Measurements from ENCODE around the gene ADCY10. TPM values are rescaled to one million over a fixed set of nuclear protein-coding genes. Genes with fewer than 3 reads are reported as not detected.
A peak's percentile ranks its signal among the peaks of the same experiment; 100 is the strongest.

ADCY10 gene
- total and polyA plus RNA-seq, 2 of the 8 experiments (the other 6 are each of a cell fraction or from before 2014, with no cell fraction given): 0.02 TPM; not detected in 1

DNA sequence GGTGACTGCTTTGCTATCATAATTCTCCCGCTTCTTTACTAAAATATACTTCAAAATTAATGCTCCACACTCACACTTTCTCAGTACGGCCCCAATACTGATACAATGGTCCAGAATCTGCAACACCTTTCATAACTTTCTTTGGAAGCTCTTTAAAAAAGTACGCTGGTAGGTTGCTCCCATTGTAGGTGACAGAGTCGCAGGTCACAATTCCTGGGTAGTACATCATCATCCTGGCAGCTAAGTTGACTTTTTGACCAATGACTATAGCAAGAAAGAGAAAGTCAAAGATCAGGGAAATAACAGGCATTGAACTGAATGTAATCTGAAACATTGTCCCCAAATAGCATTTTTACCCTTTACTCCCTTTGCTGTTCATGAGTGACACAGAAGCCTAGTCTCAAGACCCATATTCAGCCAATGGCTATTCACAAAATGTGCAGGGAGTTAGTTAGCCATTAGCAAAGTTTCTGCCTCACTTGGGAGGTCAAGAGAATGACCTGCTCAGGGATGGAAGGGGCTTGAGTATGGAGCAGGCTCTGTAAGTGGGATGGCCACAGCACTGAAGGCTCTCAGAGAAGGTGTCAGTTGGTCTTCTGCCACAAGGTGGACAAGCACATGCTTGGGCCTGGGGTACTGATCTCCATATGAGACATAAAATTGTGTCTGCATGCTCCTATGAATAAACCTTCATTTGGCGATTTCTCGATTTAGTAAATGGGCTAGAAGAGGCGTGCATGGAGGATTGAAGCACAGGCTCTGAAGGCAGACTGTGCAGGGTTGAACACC, 35.4 kb downstream of the ADCY10 start:
- Histone ChIP-seq H2AK5ac (ENCODE audit: low read depth, low read length) (no peak overlapping the region), H3K23ac (ENCODE audit: insufficient read length) (no peak overlapping the region), H3K9ac (replicated peaks in 1 of 4; ENCODE audit: extremely low read depth in 1 of 4, low read depth in 3 of 4, low read length in 3 of 4) (no peak overlapping the region), H3K14ac (ENCODE audit: insufficient read length) (no peak overlapping the region), H3K79me1 (ENCODE audit: low read depth, low read length) (no peaks in the 10 kb centered on the region), H2BK5ac (ENCODE audit: low read depth, low read length) (no peak overlapping the region), H3K4ac (replicated peaks; ENCODE audit: insufficient read length, low read depth, low read length) (no peak overlapping the region), H2AFZ (ENCODE audit: low read length) (no peak overlapping the region), H3K18ac (ENCODE audit: extremely low read depth, low read length) (no peak overlapping the region), H4K8ac (ENCODE audit: extremely low read depth, insufficient read depth, low read length) (no peak overlapping the region), H3K4me1 (replicated peaks in 1 of 4; ENCODE audit: control insufficient read depth in 3 of 4, insufficient read depth in 4 of 4, low read length in 3 of 4) (peaks cover 0 to 6% (median 0%) of the 10 kb centered on the region in 4 experiments; a peak in 2 of 7 replicates), H3K23me2 (ENCODE audit: low read depth, low read length) (no peaks in the 10 kb centered on the region), H3K27me3 (replicated peaks in 1 of 4; ENCODE audit: control insufficient read depth in 3 of 4, extremely low read depth in 1 of 4, insufficient read depth in 3 of 4, low read length in 3 of 4) (no peaks in the 10 kb centered on the region), H3K9me3 (ENCODE audit: insufficient read depth in 2 of 2, low read depth in 1 of 2, low read length in 1 of 2) (no peaks in the 10 kb centered on the region), H2BK120ac (replicated peaks; ENCODE audit: low read depth, low read length) (no peak overlapping the region), H2BK12ac (ENCODE audit: low read depth, low read length) (no peak overlapping the region), H4K91ac (replicated peaks; ENCODE audit: insufficient read length, low read length) (no peak overlapping the region), H3K36me3 (ENCODE audit: control insufficient read depth in 2 of 4, insufficient read depth in 4 of 4, low read length in 3 of 4) (no peaks in the 10 kb centered on the region), H3K4me2 (ENCODE audit: insufficient read depth in 1 of 2, low read depth in 2 of 2, low read length in 2 of 2) (no peak overlapping the region), H3K79me2 (ENCODE audit: control insufficient read depth in 1 of 2, insufficient read depth in 2 of 2, low read length in 2 of 2) (no peaks in the 10 kb centered on the region), H4K5ac (ENCODE audit: insufficient read length, low read depth, low read length) (no peak overlapping the region), H2BK15ac (ENCODE audit: low read length) (no peak overlapping the region), H3K56ac (replicated peaks; ENCODE audit: insufficient read length, low read depth, low read length) (no peak overlapping the region), H2BK20ac (ENCODE audit: low read length) (no peak overlapping the region), H4K20me1 (replicated peaks in 1 of 2; ENCODE audit: control insufficient read depth in 1 of 2, insufficient read depth in 2 of 2, low read length in 2 of 2) (no peaks in the 10 kb centered on the region), H3K27ac (ENCODE audit: low read depth, low read length) (no peak overlapping the region), H3K4me3 (ENCODE audit: extremely low read depth in 1 of 4, insufficient read depth in 2 of 4, low read depth in 3 of 4, low read length in 4 of 4) (no peak overlapping the region)
- POLR2A ChIA-PET (ENCODE audit: partially characterized antibody): no interaction called here
- DNase-seq (ENCODE audit: low read depth in 1 of 2, low spot score in 2 of 2) (no peak), FAIRE-seq (no peak)
- no peak for TF ChIP-seq RFX5 (IDR thresholded peaks at IDR 0.05; ENCODE audit: borderline replicate concordance, low read depth, low read length)
- no peak for TF ChIP-seq TBP (IDR thresholded peaks at IDR 0.05; ENCODE audit: low read depth, low read length)
- TF ChIP-seq, protein P1, sequence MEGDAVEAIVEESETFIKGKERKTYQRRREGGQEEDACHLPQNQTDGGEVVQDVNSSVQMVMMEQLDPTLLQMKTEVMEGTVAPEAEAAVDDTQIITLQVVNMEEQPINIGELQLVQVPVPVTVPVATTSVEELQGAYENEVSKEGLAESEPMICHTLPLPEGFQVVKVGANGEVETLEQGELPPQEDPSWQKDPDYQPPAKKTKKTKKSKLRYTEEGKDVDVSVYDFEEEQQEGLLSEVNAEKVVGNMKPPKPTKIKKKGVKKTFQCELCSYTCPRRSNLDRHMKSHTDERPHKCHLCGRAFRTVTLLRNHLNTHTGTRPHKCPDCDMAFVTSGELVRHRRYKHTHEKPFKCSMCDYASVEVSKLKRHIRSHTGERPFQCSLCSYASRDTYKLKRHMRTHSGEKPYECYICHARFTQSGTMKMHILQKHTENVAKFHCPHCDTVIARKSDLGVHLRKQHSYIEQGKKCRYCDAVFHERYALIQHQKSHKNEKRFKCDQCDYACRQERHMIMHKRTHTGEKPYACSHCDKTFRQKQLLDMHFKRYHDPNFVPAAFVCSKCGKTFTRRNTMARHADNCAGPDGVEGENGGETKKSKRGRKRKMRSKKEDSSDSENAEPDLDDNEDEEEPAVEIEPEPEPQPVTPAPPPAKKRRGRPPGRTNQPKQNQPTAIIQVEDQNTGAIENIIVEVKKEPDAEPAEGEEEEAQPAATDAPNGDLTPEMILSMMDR (IDR thresholded peaks at IDR 0.05; ENCODE audit: control extremely low read depth in 1 of 3, insufficient read depth in 1 of 3, low read depth in 1 of 3, low read length in 3 of 3): peak in 2 of 3 experiments; percentile 1 to 36; a peak in 2 of 4 replicates
- no peak for TF ChIP-seq CBX8 (IDR thresholded peaks at IDR 0.05; ENCODE audit: borderline replicate concordance, low read depth, low read length)
- no peak for TF ChIP-seq CREB1 (IDR thresholded peaks at IDR 0.05)
- TF ChIP-seq, protein P2, sequence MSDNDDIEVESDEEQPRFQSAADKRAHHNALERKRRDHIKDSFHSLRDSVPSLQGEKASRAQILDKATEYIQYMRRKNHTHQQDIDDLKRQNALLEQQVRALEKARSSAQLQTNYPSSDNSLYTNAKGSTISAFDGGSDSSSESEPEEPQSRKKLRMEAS (IDR thresholded peaks at IDR 0.05): peak; percentile 32; the same call in 1 of the 2 replicates
- WGBS, 2 experiments (ENCODE audit: extremely low coverage in 1 of 2, insufficient coverage in 1 of 2, insufficient read length in 1 of 2, insufficient replicate concordance in 2 of 2, low coverage in 1 of 2, low lambda C conversion rate in 2 of 2, missing lambda C conversion rate in 1 of 2): 90% methylated on average over 7 of the region's 7 CpGs; no CpG with 5 or more reads in 1 of the 2 experiments
- CTCF ChIA-PET (ENCODE audit: partially characterized antibody): interaction anchor here (1.5 kb wide), 1 partner anchor 203 kb away, joined by 7 read pairs; no protein-coding TSS in a partner anchor
